DOHH2 (cell line): Measurements from ENCODE around the gene RCOR3.

ENCODE experiments used
- H3F3A ChIP-seq: fragments of 200-600 bp; sonication (generic), shearing (Covaris generic); 2 replicates; pipeline ENCODE4 v1.6.0; 2016; ENCODE audit warnings: antibody characterized with exemption, mild to moderate bottlenecking; ENCODE audit not compliant: control insufficient read depth, insufficient read depth
- H3K27ac ChIP-seq: fragments of 200-600 bp; sonication (generic); 2 replicates; pipeline ENCODE4 v1.5.1; 2014; ENCODE audit warnings: low read depth, mild to moderate bottlenecking, low read length, moderate library complexity
- H3K27me3 ChIP-seq: fragments of 200-600 bp; sonication (generic); 2 replicates; pipeline ENCODE4 v1.6.1; 2014; ENCODE audit warnings: mild to moderate bottlenecking, low read length, mixed read lengths; ENCODE audit not compliant: control insufficient read depth
- H3K36me3 ChIP-seq: fragments of 200-600 bp; sonication (generic); 2 replicates; pipeline ENCODE4 v1.6.1; 2014; ENCODE audit warnings: mild to moderate bottlenecking, low read length, moderate library complexity, mixed read lengths; ENCODE audit not compliant: control insufficient read depth
- H3K4me1 ChIP-seq: fragments of 200-600 bp; sonication (generic); 2 replicates; pipeline ENCODE4 v1.6.1; 2014; ENCODE audit warnings: mild to moderate bottlenecking, low read length, mixed read lengths; ENCODE audit not compliant: control insufficient read depth
- H3K4me2 ChIP-seq: fragments of 200-600 bp; sonication (generic); 2 replicates; pipeline ENCODE4 v1.6.0; 2014; ENCODE audit warnings: mild to moderate bottlenecking, low read length, moderate library complexity
- H3K4me3 ChIP-seq: fragments of 200-600 bp; sonication (generic); 2 replicates; pipeline ENCODE4 v1.5.1; 2014; ENCODE audit warnings: mild to moderate bottlenecking, low read length, mixed read lengths
- H3K79me2 ChIP-seq: fragments of 200-600 bp; sonication (generic); 2 replicates; pipeline ENCODE4 v1.6.1; 2014; ENCODE audit warnings: mild to moderate bottlenecking, low read length, mixed read lengths; ENCODE audit not compliant: control insufficient read depth
- H3K9me2 ChIP-seq: fragments of 200-600 bp; sonication (generic); replicated peaks from 2 replicates; pipeline ENCODE4 v1.6.1; 2014; ENCODE audit warnings: mild to moderate bottlenecking, low read length, mixed read lengths; ENCODE audit not compliant: control insufficient read depth
- H3K9me3 ChIP-seq: fragments of 200-600 bp; sonication (generic); 2 replicates; pipeline ENCODE4 v1.6.1; 2014; ENCODE audit warnings: antibody characterized with exemption, low read length, mixed read lengths; ENCODE audit not compliant: control insufficient read depth, insufficient read depth
- H4K20me1 ChIP-seq: fragments of 200-600 bp; sonication (generic); 2 replicates; pipeline ENCODE4 v1.6.0; 2014; ENCODE audit warnings: low read depth, mild to moderate bottlenecking, antibody characterized with exemption, low read length, moderate library complexity; ENCODE audit not compliant: control insufficient read depth, insufficient read depth
- EZH2phosphoT487 ChIP-seq: fragments of 200-600 bp; sonication (generic); IDR thresholded peaks from 2 replicates; pipeline ENCODE4 v1.6.1; 2017; ENCODE audit warnings: borderline replicate concordance, mild to moderate bottlenecking, antibody characterized with exemption, low read length, moderate library complexity, mixed read lengths
- TF ChIP-seq, protein P1 (sequence below): fragments of 200-600 bp; sonication (generic); IDR thresholded peaks from one replicate; pipeline ENCODE4 v1.5.1; 2014; ENCODE audit warnings: antibody characterized with exemption, mild to moderate bottlenecking, low read depth, low read length; ENCODE audit not compliant: poor library complexity, severe bottlenecking

RCOR3 gene

GRCh38 chr1:211281320-211282022 lies 22.3 kb downstream of the RCOR3 start:
- H3K9me3 ChIP-seq: no peaks in the 10 kb centered on the region
- H3K27ac ChIP-seq: no peak overlapping the region
- H3K79me2 ChIP-seq: no peaks in the 10 kb centered on the region
- H3F3A ChIP-seq: peaks cover under 1% of the 10 kb centered on the region
- no peaks in the 10 kb centered on the region for H3K27me3 ChIP-seq
- no peaks in the 10 kb centered on the region for H4K20me1 ChIP-seq
- H3K4me1 ChIP-seq: peaks cover under 1% of the 10 kb centered on the region
- no peak overlapping the region for H3K4me2 ChIP-seq
- no peaks in the 10 kb centered on the region for H3K9me2 ChIP-seq
- TF ChIP-seq EZH2phosphoT487: no peak
- TF ChIP-seq, protein P1, sequence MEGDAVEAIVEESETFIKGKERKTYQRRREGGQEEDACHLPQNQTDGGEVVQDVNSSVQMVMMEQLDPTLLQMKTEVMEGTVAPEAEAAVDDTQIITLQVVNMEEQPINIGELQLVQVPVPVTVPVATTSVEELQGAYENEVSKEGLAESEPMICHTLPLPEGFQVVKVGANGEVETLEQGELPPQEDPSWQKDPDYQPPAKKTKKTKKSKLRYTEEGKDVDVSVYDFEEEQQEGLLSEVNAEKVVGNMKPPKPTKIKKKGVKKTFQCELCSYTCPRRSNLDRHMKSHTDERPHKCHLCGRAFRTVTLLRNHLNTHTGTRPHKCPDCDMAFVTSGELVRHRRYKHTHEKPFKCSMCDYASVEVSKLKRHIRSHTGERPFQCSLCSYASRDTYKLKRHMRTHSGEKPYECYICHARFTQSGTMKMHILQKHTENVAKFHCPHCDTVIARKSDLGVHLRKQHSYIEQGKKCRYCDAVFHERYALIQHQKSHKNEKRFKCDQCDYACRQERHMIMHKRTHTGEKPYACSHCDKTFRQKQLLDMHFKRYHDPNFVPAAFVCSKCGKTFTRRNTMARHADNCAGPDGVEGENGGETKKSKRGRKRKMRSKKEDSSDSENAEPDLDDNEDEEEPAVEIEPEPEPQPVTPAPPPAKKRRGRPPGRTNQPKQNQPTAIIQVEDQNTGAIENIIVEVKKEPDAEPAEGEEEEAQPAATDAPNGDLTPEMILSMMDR: no peak
- H3K4me3 ChIP-seq: no peak overlapping the region
- H3K36me3 ChIP-seq: peaks cover 64% of the 10 kb centered on the region

DNA sequence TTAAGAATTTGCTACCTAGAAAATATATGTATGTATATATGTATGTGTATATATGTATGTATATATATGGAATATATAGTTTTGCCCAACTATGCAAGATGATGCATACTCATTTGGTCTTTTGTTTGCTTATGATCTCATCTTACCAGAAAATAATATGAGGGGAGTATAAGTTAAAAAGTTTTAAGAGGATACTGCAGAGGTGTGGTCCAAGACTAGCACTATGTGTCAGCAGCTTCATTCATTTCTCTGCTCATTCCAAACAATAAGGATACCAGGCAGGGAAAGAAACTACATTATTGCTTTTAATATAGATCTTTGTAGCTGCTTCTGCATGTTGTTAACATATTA lies 22.8 kb downstream of the RCOR3 start:
- H3K27me3 ChIP-seq: no peaks in the 10 kb centered on the region
- H3K9me3 ChIP-seq: no peaks in the 10 kb centered on the region
- TF ChIP-seq EZH2phosphoT487: no peak
- TF ChIP-seq, protein P1: no peak
- peaks cover 69% of the 10 kb centered on the region for H3K36me3 ChIP-seq
- no peak overlapping the region for H3K27ac ChIP-seq
- H3K4me1 ChIP-seq: peaks cover 6% of the 10 kb centered on the region
- H3K79me2 ChIP-seq: no peaks in the 10 kb centered on the region
- H3K4me3 ChIP-seq: no peak overlapping the region
- H3F3A ChIP-seq: peaks cover 4% of the 10 kb centered on the region
- no peaks in the 10 kb centered on the region for H3K9me2 ChIP-seq
- H4K20me1 ChIP-seq: no peaks in the 10 kb centered on the region
- no peak overlapping the region for H3K4me2 ChIP-seq

DNA sequence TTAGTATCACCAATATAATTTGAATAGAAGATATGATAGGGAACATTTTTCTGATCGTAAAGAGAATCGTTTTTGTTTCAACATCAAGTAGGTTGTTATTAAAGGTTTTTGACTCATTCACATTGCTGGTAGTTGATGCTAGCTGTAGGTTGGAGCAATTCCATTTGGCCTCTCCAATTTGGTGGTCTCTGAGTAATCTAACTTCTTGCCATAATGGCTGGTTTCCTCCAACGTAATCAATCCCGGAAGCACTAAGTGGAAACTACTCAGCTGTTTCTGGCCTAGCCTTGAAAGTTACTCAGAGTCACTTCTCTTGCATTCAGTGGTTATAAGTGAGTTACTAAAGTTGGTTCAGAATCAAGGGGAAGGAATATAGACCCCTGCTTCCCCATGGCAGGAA lies 26.0 kb downstream of the RCOR3 start:
- no peak overlapping the region for H3K4me3 ChIP-seq
- H3K4me2 ChIP-seq: no peak overlapping the region
- H3K27ac ChIP-seq: no peak overlapping the region
- peaks cover 4% of the 10 kb centered on the region for H3F3A ChIP-seq
- H3K4me1 ChIP-seq: peaks cover 10% of the 10 kb centered on the region
- H3K9me2 ChIP-seq: no peaks in the 10 kb centered on the region
- no peaks in the 10 kb centered on the region for H4K20me1 ChIP-seq
- H3K9me3 ChIP-seq: no peaks in the 10 kb centered on the region
- H3K27me3 ChIP-seq: no peaks in the 10 kb centered on the region
- TF ChIP-seq EZH2phosphoT487: no peak
- TF ChIP-seq, protein P1: no peak
- no peaks in the 10 kb centered on the region for H3K79me2 ChIP-seq
- peaks cover 68% of the 10 kb centered on the region for H3K36me3 ChIP-seq
